A673 (cell line): ENCODE measurements around the gene BRSK1. TPM values are rescaled to one million over a fixed set of nuclear protein-coding genes. Genes with fewer than 3 reads are reported as not detected.

Experiments
- BruUV-seq: library from RNA; stranded (reverse); fragments of 400-500 nt; replicated peaks from 2 replicates; lab custom pipeline; 2021; lab: Mats Ljungman, UMichigan
- CTCF ChIA-PET: fragments of 300-600 bp; sonication (Branson Sonifier 250); formaldehyde crosslinking; loops from one replicate; lab custom pipeline; 2022; ENCODE audit warnings: antibody characterized with exemption; lab: Charles Lee
- POLR2A ChIA-PET: fragments of 300-600 bp; sonication (Branson Sonifier 250); formaldehyde crosslinking; loops from one replicate; lab custom pipeline; 2022; ENCODE audit warnings: antibody characterized with exemption; ENCODE audit not compliant: low non-redundant PET; lab: Charles Lee
- DNase-seq: peaks from one replicate; pipeline ENCODE4 v3.0.0-alpha.2; 2015; ENCODE audit warnings: low spot score
- H3K27ac ChIP-seq: fragments of 200-600 bp; sonication (generic); 2 replicates; pipeline ENCODE4 v1.5.1; 2016; ENCODE audit warnings: mixed run types, low read depth, mild to moderate bottlenecking, mixed read lengths, antibody characterized with exemption, low read length; ENCODE audit not compliant: poor library complexity, severe bottlenecking
- H3K27me3 ChIP-seq: fragments of 200-600 bp; sonication (generic); replicated peaks from 2 replicates; pipeline ENCODE4 v1.6.1; 2017; ENCODE audit warnings: mixed run types, low read depth, mild to moderate bottlenecking, mixed read lengths, antibody characterized with exemption, low read length; ENCODE audit not compliant: insufficient read depth, poor library complexity
- H3K36me3 ChIP-seq: fragments of 200-600 bp; sonication (generic); 2 replicates; pipeline ENCODE4 v1.6.1; 2016; ENCODE audit warnings: mixed run types, mild to moderate bottlenecking, mixed read lengths, antibody characterized with exemption, low read length; ENCODE audit not compliant: insufficient read depth, poor library complexity, severe bottlenecking
- H3K4me1 ChIP-seq: fragments of 200-600 bp; sonication (generic); 2 replicates; pipeline ENCODE4 v1.6.1; 2017; ENCODE audit warnings: mixed run types, mild to moderate bottlenecking, mixed read lengths, antibody characterized with exemption, low read length; ENCODE audit not compliant: insufficient read depth, poor library complexity, severe bottlenecking
- H3K4me3 ChIP-seq: fragments of 200-600 bp; sonication (generic); 2 replicates; pipeline ENCODE4 v1.5.1; 2016; ENCODE audit warnings: low read depth, mixed run types, mild to moderate bottlenecking, mixed read lengths, low read length; ENCODE audit not compliant: poor library complexity, severe bottlenecking
- H3K9me3 ChIP-seq: fragments of 200-600 bp; sonication (generic); 2 replicates; pipeline ENCODE4 v1.6.1; 2016; ENCODE audit warnings: mixed run types, low read depth, mild to moderate bottlenecking, mixed read lengths, antibody characterized with exemption, low read length; ENCODE audit not compliant: poor library complexity, severe bottlenecking
- EZH2 ChIP-seq: fragments of 200-600 bp; sonication (generic); IDR thresholded peaks from 2 replicates; pipeline ENCODE4 v1.6.1; 2017; ENCODE audit warnings: borderline replicate concordance, low read depth, mild to moderate bottlenecking, mixed read lengths, antibody characterized with exemption, low read length; ENCODE audit not compliant: poor library complexity, severe bottlenecking
- intact Hi-C: fragments of 100-400 bp; cut with micrococcal nuclease; formaldehyde crosslinking; loops from one replicate; pipeline ENCODE4 v1.10.0; 2022; ENCODE audit not compliant: unreplicated experiment
- total RNA-seq: library from RNA; stranded (reverse); gene quantifications from 2 replicates; pipeline ENCODE4 v1.2.3, GENCODE V29; 2021
- TF ChIP-seq, protein P1 (sequence below): fragments of 300-800, 200-600 bp; sonication (generic); conservative IDR thresholded peaks from 2 replicates; pipeline ENCODE4 v1.5.1; 2017; ENCODE audit warnings: low read depth, mild to moderate bottlenecking, antibody characterized with exemption, low read length, moderate library complexity, mixed read lengths

The BRSK1 gene
- total RNA-seq, 1 experiment from 2014 or later: 30.5 TPM

DNA sequence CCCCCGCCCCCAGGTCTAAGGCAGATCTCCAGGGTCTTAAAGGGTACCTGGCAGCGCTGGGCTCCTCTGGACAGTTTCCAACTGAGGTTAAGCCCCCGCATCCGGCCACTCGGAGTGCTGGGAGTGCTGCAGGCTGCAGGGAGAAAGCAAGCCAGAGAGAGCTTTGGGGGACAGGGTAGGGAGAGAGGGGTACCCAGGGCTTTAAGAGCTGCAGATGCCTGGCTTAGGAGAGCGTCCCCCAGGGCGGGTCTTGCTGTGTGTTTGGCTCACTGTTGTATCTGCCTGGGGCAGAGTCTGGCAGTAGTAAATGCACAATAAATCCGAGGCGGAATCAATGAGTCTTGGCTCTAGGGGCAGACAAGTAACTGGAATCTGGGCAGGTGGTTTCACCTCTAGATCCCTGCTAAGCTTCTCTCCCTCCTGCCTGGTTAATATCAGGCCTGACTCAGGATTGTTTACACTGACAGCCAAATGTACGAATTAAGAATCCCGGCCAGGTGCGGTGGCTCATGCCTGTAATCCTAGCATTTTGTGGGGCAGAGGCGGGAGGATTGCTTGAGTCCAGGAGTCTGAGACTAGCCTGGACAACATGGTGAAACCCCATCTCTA lies 71.5 kb downstream of the BRSK1 start:
- peaks cover 6% of the 10 kb centered on the region for H3K4me1 ChIP-seq
- H3K36me3 ChIP-seq: no peaks in the 10 kb centered on the region
- BruUV-seq: no TSS peak
- DNase-seq: no peak
- no peak overlapping the region for H3K4me3 ChIP-seq
- H3K27ac ChIP-seq: no peak overlapping the region
- TF ChIP-seq EZH2: no peak
- TF ChIP-seq, protein P1, sequence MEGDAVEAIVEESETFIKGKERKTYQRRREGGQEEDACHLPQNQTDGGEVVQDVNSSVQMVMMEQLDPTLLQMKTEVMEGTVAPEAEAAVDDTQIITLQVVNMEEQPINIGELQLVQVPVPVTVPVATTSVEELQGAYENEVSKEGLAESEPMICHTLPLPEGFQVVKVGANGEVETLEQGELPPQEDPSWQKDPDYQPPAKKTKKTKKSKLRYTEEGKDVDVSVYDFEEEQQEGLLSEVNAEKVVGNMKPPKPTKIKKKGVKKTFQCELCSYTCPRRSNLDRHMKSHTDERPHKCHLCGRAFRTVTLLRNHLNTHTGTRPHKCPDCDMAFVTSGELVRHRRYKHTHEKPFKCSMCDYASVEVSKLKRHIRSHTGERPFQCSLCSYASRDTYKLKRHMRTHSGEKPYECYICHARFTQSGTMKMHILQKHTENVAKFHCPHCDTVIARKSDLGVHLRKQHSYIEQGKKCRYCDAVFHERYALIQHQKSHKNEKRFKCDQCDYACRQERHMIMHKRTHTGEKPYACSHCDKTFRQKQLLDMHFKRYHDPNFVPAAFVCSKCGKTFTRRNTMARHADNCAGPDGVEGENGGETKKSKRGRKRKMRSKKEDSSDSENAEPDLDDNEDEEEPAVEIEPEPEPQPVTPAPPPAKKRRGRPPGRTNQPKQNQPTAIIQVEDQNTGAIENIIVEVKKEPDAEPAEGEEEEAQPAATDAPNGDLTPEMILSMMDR: no peak
- ChIA-PET CTCF (no interaction called here), POLR2A (no interaction called here)
- intact Hi-C loops: no loop called here
- H3K9me3 ChIP-seq: no peaks in the 10 kb centered on the region
- peaks cover 32% of the 10 kb centered on the region for H3K27me3 ChIP-seq

DNA sequence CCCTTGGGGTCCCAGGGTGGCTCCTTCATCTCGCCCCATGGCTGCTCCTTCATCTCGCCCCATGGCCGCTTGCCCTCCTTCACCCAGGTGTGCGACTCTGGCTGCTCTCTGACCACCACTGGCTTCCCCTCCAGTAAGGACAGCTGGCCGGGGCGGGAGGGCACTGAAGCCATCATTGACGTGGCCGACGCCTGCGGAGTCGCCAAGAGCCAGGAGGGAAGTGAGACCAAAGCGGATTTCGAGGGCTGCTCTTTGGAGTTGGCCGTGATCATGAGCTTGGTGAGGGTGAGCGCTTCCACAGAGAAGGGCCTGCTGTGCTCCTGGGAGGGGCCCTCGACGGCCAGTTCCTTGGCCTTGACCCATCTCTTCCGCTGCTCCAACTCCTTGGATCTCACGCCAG lies 74.7 kb downstream of the BRSK1 start:
- Histone ChIP-seq H3K4me1 (peaks cover 6% of the 10 kb centered on the region), H3K27ac (no peak overlapping the region), H3K36me3 (no peaks in the 10 kb centered on the region), H3K27me3 (peaks cover 17% of the 10 kb centered on the region), H3K9me3 (no peaks in the 10 kb centered on the region), H3K4me3 (no peak overlapping the region)
- no TSS peak for BruUV-seq
- ChIA-PET POLR2A (no interaction called here), CTCF (no interaction called here)
- intact Hi-C loops: no loop called here
- DNase-seq: no peak
- TF ChIP-seq, protein P1: no peak
- TF ChIP-seq EZH2: no peak

DNA sequence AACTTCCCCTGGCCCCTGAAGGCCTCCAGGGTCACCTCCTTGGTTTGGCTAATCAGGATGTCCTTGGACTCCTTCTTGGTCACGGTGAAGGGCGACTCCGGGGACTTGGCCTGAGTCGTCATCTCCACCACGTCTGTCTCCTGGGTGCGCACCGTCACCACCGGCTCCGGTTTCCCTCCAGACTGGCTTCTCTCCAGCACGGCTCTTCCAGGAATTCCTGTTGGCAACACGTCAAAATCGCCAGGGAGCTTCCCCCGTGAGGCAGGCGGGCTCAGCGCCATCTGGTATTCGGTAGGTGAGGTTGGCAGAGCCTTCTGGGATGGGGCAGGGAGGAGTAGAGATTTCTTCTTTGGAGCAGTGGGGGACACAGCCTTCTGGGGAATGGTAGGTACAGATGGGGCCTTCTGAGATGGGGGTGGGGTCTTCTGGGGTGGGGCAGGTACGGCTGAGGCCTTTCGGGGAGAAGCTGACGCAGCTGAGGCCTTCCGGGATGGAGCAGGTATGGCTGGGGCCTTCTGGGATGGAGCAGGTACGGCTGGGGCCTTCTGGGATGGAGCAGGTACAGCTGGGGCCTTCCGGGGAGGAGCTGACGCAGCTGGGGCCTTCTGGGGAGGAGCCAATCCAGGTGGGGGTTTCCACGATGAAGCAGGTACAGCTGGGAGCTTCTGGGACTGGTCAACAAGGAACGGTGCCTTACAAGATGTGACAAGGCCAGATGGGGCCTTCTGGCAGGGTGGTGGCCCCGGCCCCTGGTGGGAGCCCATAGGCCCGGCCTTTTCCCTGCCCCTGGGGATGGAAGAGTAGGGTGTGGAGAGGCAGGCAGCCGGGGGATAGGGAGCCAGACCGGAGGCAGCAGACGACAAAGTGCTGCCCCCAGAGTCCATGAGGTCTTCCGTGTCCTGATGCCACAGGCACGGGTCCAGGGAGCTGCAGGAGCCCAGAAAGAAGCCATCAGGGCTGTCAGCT lies 75.4 kb downstream of the BRSK1 start:
- no peak for TF ChIP-seq EZH2
- TF ChIP-seq, protein P1: no peak
- no peaks in the 10 kb centered on the region for H3K9me3 ChIP-seq
- no peaks in the 10 kb centered on the region for H3K36me3 ChIP-seq
- no peak overlapping the region for H3K27ac ChIP-seq
- no TSS peak for BruUV-seq
- ChIA-PET CTCF (interaction anchor here (0.6 kb wide), 1 partner anchor 114 kb away, joined by 8 read pairs; no protein-coding TSS in a partner anchor), POLR2A (no interaction called here)
- H3K4me1 ChIP-seq: peaks cover 5% of the 10 kb centered on the region
- DNase-seq: no peak
- H3K4me3 ChIP-seq: no peak overlapping the region
- H3K27me3 ChIP-seq: peaks cover 15% of the 10 kb centered on the region
- intact Hi-C loops: no loop called here
